A204.1 (cell line): Measurements from ENCODE around the gene PPP1R37.

Experiments
- FAIRE-seq: peaks from 2 replicates; lab custom pipeline; 2012; peaks lifted over from hg19 to GRCh38; lab: Jason Lieb, UNC

PPP1R37 gene

GRCh38 chr19:45170146-45171106, 77.4 kb downstream of the PPP1R37 start:
- FAIRE-seq: no peak

GRCh38 chr19:45171211-45171623, 78.2 kb downstream of the PPP1R37 start:
- FAIRE-seq: no peak

GRCh38 chr19:45172173-45172572, 79.2 kb downstream of the PPP1R37 start:
- FAIRE-seq: no peak

DNA sequence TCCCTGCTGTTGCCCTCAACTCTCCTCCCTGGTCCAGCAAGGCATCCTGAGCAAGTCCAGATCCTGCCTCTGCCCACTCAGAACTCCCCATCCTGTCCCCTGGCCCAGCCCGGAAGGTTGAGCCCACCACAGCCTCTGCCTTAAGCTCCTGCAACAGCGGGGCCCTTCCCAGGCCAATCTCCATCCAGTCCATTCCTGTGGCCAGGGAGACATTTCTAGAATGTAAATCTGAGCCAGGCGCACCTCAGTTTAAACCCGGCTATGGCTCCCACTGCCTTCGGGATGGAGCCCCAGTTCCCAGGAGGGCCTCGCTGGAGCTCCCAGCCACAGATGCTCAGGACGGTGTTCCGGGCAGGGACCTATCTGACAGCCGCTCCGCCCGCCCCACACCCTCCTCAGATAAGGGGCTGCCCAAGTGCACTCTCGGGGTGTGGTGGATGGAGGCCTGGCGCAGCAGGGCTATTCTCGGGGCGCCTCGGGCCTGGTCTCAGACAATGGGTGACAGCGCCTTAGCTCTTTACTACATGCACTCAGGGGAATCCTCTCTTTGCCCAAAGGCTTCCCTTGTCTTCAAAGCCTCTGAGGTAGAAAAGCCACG, 79.7 kb downstream of the PPP1R37 start:
- FAIRE-seq: no peak

GRCh38 chr19:45173816-45174215, 80.8 kb downstream of the PPP1R37 start:
- no peak for FAIRE-seq

DNA sequence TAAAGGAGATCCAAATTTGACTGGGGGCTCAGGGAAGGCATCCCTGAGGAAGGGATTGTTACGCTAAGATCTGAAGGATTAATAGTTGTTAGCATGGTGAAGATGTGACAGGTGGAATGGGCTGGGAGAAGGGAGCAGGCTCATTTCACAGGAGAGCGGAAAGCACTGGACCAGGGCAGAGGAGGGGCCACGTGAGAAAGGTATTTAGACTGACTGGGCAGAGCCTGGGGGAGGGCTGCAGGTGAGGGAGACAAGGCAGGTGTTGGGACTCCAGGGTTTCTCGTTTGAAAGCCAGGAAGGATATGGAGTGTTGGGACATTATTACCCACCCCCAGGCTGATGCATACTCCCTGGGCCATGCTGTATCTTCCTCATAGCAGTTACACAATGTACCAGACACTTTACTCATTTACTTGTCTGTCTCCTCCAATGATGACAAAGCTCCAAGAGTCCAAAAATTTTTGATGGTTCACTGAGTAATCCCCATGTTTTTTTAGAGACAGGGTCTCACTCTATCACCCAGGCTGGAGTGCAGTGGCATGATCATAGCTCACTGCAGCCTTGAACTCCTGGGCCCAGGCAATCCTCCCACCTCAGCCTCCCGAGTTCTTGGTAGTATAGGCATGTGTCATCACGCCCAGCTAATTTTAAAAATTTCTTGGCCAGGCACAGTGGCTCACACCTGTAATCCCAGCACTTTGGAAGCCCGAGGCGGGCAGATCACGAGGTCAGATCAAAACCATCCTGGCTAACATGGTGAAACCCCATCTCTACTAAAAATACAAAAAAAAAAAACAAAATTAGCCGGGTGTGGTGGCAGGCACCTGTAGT, 82.8 kb downstream of the PPP1R37 start:
- FAIRE-seq: no peak

GRCh38 chr19:45177817-45178261, 84.9 kb downstream of the PPP1R37 start, which contains the start of gene TRAPPC6A:
TSS of gene TRAPPC6A (minus strand) at chr19:45178237. CDS start at chr19:45178218, 19 bp downstream.
- no peak for FAIRE-seq

GRCh38 chr19:45178262-45179071, 85.5 kb downstream of the PPP1R37 start, which contains the start of gene BLOC1S3:
TSS of gene BLOC1S3 (plus strand) at chr19:45178784. CDS start at chr19:45179297, 513 bp downstream.
- FAIRE-seq: peak; percentile 99

- no peak for FAIRE-seq
Observed at GRCh38 chr19:45179072-45179891, 86.3 kb downstream of the PPP1R37 start.

- FAIRE-seq: no peak
Observed at GRCh38 chr19:45179892-45180370, 87.0 kb downstream of the PPP1R37 start.

DNA sequence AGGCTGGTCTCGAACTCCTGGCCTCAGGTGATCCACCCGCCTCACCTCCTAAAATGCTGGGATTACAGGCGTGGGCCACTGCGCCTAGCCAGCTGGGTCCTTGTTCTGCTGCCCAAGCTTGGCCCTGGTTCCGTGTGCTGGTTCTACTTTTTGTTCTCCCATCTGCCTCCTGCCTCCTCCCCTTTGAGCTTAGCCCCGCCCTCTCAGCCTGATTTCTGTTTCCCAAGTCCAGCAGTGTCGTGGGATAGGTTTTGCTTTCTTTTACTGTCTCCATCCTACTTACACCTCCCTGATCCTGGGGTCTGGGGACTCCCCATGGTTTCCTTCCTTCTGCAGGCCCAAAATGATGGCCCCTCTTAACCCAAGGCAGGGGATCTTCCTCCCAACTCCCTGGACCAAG, 88.0 kb downstream of the PPP1R37 start:
- FAIRE-seq: no peak

GRCh38 chr19:45182758-45183157, 89.8 kb downstream of the PPP1R37 start:
- no peak for FAIRE-seq

GRCh38 chr19:45184115-45184514, 91.1 kb downstream of the PPP1R37 start:
- no peak for FAIRE-seq

- no peak for FAIRE-seq
Observed at GRCh38 chr19:45186509-45187334, 93.7 kb downstream of the PPP1R37 start.

- FAIRE-seq: no peak
Observed at GRCh38 chr19:45187421-45188100, 94.6 kb downstream of the PPP1R37 start.

- no peak for FAIRE-seq
Observed at GRCh38 chr19:45189971-45190370, 97.0 kb downstream of the PPP1R37 start.

DNA sequence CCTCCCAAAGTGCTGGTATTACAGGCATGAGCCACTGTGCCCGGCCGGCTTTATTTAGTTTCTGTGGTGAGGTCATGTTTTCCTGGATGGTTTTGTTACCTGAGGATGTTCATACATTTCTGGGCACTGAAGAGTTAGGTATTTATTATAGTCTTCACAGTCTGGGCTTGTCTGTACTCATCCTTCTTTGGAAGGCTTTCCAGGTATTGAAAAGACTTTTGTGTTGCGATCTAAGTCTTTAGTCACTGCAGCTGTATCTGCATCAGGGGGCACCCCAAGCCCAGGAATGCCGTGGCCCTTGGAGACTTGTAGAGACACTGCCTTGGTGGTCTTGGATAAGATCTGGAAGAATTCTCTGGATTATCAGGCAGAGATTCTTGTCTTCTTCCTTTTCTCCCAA, 98.4 kb downstream of the PPP1R37 start:
- no peak for FAIRE-seq

DNA sequence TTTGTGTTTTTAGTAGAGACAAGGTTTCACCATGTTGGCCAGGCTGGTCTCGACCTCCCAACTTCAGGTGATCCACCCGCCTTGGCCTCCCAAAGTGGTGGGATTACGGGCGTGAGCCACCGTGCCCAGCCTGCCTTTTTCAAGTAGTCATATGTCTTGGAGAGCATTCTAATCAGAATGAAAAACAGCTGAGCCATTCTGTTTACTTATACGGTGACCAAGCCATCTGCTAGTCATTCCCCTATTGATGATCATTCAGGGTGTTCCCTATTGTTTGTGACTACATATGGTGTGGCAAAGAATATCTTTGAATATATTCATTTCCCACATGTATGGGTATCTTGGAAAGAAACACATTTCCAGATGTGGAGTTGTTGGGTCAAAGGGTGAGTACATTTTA, 102.8 kb downstream of the PPP1R37 start:
- FAIRE-seq: no peak
